Left lung (tissue), 10 donors: ENCODE data around the gene TOP1. TPM values are rescaled to one million over a fixed set of nuclear protein-coding genes. Genes with fewer than 3 reads are reported as not detected.

ENCODE experiments used
- ATAC-seq: fragments of 200-7000 bp; cut with Tn5 transposase; one replicate; pipeline ENCODE4 v1.9.1; 2020; ENCODE audit warnings: moderate library complexity
- DNase-seq, 4 donors: peaks; one replicate each; pipeline ENCODE4 v3.0.0-alpha.2; 2013 to 2020
- H3K27ac ChIP-seq, 2 donors: fragments of 200-600 bp; sonication (generic) in 1 of 2; one replicate each; pipeline versions ENCODE4 v1.5.0 to v1.8.0; 2020 to 2021
- H3K27me3 ChIP-seq, 2 donors: fragments of 200-600 bp; sonication (generic) in 1 of 2; one replicate each; pipeline versions ENCODE4 v1.5.0 to v1.8.0; 2020 to 2021
- H3K36me3 ChIP-seq, 2 donors: fragments of 200-600 bp; sonication (generic) in 1 of 2; one replicate each; pipeline versions ENCODE4 v1.5.0 to v1.8.0; 2020 to 2021
- H3K4me1 ChIP-seq, 2 donors: fragments of 200-600 bp; one replicate each; pipeline ENCODE4 v1.8.0; 2021
- H3K4me3 ChIP-seq, 2 donors: fragments of 200-600 bp; sonication (generic) in 1 of 2; one replicate each; pipeline versions ENCODE4 v1.5.0 to v1.8.0; 2020 to 2021; ENCODE audit warnings: mild to moderate bottlenecking in 1 of 2
- H3K9me3 ChIP-seq, 2 donors: fragments of 200-600 bp; sonication (generic) in 1 of 2; one replicate each; pipeline versions ENCODE4 v1.5.0 to v1.8.0; 2020 to 2021
- intact Hi-C, 2 donors: fragments of 100-400 bp; cut with DNase I; formaldehyde crosslinking; loops; one replicate each; pipeline versions ENCODE4 v1.11.2 to v1.14.2; 2022
- polyA plus RNA-seq, 6 donors: library from polyadenylated mRNA; unstranded; fragments of 120-200 nt; gene quantifications; one replicate each; pipeline ENCODE4 v1.2.1, GENCODE V29; 2013; ENCODE audit not compliant: insufficient read length in 6 of 6
- total RNA-seq, 2 donors: library from RNA; stranded (reverse); fragmentation: NEBNext Ultra II Directional; extraction: Animal tissue kit (Norgen Biotek cat#: 25700); gene quantifications; one replicate each; pipeline ENCODE4 v1.2.1, GENCODE V29; 2021
- TF ChIP-seq, protein P1 (sequence below), 2 donors: fragments of 200-600 bp; sonication (generic) in 1 of 2; IDR thresholded peaks; one replicate each; pipeline versions ENCODE4 v1.5.0 to v1.8.0; 2021; ENCODE audit warnings: antibody characterized with exemption in 2 of 2
- donor health status: DM: no; HTN: yes; CAD: no.
- donor health status: DM: no; HTN: no; CAD: no.

Gene TOP1
- total and polyA plus RNA-seq, 8 donors: 68.0 to 99.3 (median 95.5) TPM

DNA sequence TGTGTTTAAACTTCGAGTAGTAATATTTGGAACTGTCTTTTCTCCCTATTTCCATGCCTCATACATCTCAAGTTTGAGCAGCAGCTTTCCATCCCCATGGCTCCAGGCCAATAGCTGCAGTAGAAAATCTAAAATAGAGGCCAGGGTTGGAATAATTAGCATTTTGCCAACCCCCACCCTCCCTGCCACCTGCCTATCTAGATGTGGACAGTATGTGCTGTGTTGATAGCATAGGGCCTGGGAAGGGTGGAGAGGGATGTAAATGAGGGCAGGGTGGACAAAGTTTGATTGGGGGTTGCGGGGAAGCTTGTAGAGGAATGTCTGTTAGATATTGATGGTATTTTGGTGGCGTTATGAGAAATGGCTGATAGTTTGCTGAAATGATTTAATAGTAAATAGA, 5.6 kb downstream of the TOP1 start:
- DNase-seq (no peak), ATAC-seq (no peak)
- Histone ChIP-seq H3K36me3 (peaks cover 0 to 3% of the 10 kb centered on the region in 2 donors), H3K27ac (no peak overlapping the region), H3K4me1 (peaks cover 33 to 88% of the 10 kb centered on the region in 2 donors), H3K27me3 (no peaks in the 10 kb centered on the region), H3K9me3 (no peaks in the 10 kb centered on the region), H3K4me3 (no peak overlapping the region)
- intact Hi-C loops: no loop called here
- TF ChIP-seq, protein P1, sequence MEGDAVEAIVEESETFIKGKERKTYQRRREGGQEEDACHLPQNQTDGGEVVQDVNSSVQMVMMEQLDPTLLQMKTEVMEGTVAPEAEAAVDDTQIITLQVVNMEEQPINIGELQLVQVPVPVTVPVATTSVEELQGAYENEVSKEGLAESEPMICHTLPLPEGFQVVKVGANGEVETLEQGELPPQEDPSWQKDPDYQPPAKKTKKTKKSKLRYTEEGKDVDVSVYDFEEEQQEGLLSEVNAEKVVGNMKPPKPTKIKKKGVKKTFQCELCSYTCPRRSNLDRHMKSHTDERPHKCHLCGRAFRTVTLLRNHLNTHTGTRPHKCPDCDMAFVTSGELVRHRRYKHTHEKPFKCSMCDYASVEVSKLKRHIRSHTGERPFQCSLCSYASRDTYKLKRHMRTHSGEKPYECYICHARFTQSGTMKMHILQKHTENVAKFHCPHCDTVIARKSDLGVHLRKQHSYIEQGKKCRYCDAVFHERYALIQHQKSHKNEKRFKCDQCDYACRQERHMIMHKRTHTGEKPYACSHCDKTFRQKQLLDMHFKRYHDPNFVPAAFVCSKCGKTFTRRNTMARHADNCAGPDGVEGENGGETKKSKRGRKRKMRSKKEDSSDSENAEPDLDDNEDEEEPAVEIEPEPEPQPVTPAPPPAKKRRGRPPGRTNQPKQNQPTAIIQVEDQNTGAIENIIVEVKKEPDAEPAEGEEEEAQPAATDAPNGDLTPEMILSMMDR (IDR thresholded peaks at IDR 0.05): no peak

DNA sequence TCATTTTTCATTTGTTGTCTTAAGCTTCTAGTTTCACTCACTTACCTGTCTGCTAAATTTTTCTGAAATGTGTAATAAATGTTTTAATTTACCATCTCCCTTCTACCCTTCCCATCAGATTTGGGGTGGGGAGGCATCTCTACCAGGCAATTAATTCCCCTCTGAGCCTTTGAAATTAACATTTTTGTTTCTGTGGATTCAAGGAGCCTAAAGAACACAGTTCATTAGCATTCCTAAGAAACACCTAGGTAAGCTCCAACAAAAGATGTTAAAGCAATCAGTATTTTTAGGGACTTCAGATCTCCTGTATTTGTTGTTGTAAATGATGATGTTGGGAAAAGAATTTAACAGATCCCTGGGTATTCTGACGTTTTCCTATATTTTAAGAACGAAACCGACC, 6.6 kb downstream of the TOP1 start:
- no peaks in the 10 kb centered on the region for H3K9me3 ChIP-seq
- peaks cover 0 to 3% of the 10 kb centered on the region in 2 donors for H3K36me3 ChIP-seq
- TF ChIP-seq, protein P1 (IDR thresholded peaks at IDR 0.05): no peak
- no peaks in the 10 kb centered on the region for H3K27me3 ChIP-seq
- no peak overlapping the region for H3K27ac ChIP-seq
- ATAC-seq (no peak), DNase-seq (no peak)
- H3K4me1 ChIP-seq: peaks cover 33 to 95% of the 10 kb centered on the region in 2 donors
- no peak overlapping the region for H3K4me3 ChIP-seq
- intact Hi-C loops: no loop called here

DNA sequence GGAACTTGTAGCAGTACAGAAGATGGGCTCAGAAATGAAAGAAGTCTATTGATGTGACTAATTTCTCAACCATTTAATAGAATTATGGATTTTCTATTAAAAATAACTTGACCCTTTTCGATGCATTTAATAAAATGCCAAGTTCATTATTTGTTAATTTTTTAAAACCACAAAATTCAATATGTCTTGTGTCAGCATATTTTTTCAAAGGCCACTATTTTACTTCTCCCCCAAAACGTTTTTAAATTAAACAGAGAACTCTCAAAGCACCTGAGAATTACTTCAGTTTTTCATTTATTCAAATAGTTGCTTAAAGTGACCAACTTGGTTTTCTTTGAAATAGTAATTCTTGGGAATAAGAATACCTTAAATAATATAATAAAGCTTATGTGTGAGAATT, 8.6 kb downstream of the TOP1 start:
- intact Hi-C loops: no loop called here
- Histone ChIP-seq H3K27ac (no peak overlapping the region), H3K4me3 (no peak overlapping the region), H3K4me1 (peaks cover 16 to 86% of the 10 kb centered on the region in 2 donors), H3K9me3 (no peaks in the 10 kb centered on the region), H3K27me3 (no peaks in the 10 kb centered on the region), H3K36me3 (peaks cover 0 to 3% of the 10 kb centered on the region in 2 donors)
- TF ChIP-seq, protein P1 (IDR thresholded peaks at IDR 0.05): no peak
- ATAC-seq (no peak), DNase-seq (no peak)

DNA sequence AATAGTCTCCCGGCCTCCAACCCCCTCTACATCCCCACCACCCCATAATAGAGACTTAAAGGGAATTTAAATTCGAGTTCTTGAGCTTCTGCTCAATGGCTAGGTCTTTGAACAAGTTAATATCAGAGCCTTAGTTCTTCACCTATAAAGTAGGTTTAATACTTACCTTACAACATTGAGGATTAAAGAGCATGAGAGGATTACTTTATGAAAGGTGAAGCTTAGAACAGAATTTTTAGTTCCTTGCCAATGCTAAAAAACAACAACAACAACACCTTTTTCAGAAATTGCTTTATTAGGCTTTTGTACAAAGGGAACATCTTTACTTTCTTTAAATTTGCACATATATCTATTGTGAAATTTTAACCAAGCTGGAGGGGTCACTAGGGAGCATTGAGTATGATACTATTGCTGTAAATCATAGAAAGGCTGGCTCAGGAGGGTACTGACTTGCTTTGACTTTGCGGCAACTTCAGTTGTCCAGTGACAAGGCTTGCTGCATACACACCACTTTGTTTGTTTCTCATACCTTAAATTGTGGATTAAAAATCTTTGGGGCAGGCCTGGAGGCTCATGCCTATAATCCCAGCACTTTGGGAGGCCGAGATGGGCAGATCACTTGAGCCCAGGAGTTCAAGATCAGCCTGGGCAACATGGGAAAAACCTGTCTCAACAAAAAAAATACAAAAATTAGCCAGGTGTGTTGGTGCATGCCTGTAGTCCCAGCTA, 9.7 kb downstream of the TOP1 start:
- intact Hi-C loops: no loop called here
- Histone ChIP-seq H3K4me1 (peaks cover 6 to 83% of the 10 kb centered on the region in 2 donors), H3K27ac (no peak overlapping the region), H3K27me3 (no peaks in the 10 kb centered on the region), H3K36me3 (peaks cover 0 to 3% of the 10 kb centered on the region in 2 donors), H3K9me3 (no peaks in the 10 kb centered on the region), H3K4me3 (no peak overlapping the region)
- DNase-seq (no peak), ATAC-seq (no peak)
- TF ChIP-seq, protein P1 (IDR thresholded peaks at IDR 0.05): no peak

DNA sequence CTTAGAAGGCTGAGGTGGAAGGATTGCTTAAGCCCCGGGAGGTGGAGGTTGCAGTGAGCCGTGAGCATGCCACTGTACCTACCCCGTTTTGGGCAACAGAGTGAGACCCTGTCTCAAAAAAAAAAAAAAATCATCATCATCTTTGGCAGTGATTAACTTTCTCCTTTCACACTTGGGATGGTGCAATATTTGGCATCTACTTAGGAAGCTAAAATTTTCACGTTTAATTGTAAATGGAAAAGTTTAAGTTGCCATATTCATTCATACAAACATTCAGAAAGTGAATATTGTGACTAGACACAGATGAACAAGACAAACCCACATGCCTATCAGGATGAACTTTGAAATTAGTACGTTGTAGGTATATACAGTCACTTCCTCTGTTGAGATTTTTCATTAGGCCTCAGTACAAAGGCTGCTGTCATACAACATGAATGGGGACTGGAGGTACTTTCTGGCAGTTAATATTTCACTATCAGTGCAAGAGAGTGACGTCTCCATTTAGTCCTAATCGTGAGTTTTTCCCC, 10.3 kb downstream of the TOP1 start:
- TF ChIP-seq, protein P1 (IDR thresholded peaks at IDR 0.05): no peak
- Histone ChIP-seq H3K9me3 (no peaks in the 10 kb centered on the region), H3K27ac (no peak overlapping the region), H3K36me3 (peaks cover 0 to 3% of the 10 kb centered on the region in 2 donors), H3K27me3 (no peaks in the 10 kb centered on the region), H3K4me3 (no peak overlapping the region), H3K4me1 (peaks cover 4 to 81% of the 10 kb centered on the region in 2 donors)
- DNase-seq (no peak), ATAC-seq (no peak)
- intact Hi-C loops: no loop called here
